ENCODE data around the gene FBXW11. TPM values are rescaled to one million over a fixed set of nuclear protein-coding genes. Genes with fewer than 3 reads are reported as not detected.
A peak's percentile ranks its signal among the peaks of the same experiment; 100 is the strongest.

The FBXW11 gene
- total RNA-seq, 1 donor from 2014 or later = 52.5 TPM

DNA sequence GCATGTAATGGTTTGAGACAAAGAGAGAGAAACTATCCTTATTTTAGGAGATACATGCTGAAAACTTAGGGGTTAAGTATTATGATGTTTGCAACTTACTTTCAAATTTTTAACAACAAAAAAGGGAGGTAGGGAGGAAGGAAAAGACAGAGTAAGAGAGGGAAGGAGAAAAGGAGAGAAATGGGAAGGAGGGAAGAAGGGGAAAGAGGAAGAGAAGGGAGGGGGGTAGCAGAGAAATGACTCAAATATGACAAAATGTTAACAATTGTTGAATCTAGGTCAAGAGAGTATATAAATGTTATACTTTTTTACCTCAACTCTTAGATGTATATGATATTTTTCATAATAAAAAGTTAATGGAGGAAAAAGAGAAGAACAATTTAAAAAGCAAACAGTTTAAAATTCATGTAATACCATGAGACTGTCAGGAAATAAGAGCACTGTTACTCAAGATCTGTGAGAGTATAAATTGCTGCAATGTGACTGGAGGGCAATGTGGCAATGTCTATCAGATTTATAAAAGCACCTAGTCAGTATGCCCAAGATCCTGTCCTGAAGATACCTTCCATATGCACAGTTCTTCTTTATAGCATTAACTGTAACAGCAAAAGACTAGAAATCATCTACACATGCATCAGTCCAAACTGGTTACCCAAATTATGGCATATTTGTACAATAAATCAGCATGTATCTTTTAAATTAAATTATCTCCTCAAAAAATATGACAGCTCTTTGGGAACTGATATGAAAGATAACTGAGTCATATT lies 16.3 kb downstream of the FBXW11 start:
- peaks cover 27% of the 10 kb centered on the region for H3K36me3 Mint-ChIP-seq
- H3K27ac Mint-ChIP-seq = peak overlapping the region; percentile 74
- no peaks in the 10 kb centered on the region for H3K9me3 Mint-ChIP-seq
- TF ChIP-seq, protein P1, sequence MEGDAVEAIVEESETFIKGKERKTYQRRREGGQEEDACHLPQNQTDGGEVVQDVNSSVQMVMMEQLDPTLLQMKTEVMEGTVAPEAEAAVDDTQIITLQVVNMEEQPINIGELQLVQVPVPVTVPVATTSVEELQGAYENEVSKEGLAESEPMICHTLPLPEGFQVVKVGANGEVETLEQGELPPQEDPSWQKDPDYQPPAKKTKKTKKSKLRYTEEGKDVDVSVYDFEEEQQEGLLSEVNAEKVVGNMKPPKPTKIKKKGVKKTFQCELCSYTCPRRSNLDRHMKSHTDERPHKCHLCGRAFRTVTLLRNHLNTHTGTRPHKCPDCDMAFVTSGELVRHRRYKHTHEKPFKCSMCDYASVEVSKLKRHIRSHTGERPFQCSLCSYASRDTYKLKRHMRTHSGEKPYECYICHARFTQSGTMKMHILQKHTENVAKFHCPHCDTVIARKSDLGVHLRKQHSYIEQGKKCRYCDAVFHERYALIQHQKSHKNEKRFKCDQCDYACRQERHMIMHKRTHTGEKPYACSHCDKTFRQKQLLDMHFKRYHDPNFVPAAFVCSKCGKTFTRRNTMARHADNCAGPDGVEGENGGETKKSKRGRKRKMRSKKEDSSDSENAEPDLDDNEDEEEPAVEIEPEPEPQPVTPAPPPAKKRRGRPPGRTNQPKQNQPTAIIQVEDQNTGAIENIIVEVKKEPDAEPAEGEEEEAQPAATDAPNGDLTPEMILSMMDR (conservative IDR thresholded peaks at IDR 0.05) = no peak
- no peak for DNase-seq (ENCODE audit: extremely low spot score, unreplicated experiment)
- H3K4me1 Mint-ChIP-seq (ENCODE audit: unreplicated experiment) = peaks cover 28% of the 10 kb centered on the region
- no peak overlapping the region for H3K4me3 Mint-ChIP-seq
- no peaks in the 10 kb centered on the region for H3K27me3 Mint-ChIP-seq

DNA sequence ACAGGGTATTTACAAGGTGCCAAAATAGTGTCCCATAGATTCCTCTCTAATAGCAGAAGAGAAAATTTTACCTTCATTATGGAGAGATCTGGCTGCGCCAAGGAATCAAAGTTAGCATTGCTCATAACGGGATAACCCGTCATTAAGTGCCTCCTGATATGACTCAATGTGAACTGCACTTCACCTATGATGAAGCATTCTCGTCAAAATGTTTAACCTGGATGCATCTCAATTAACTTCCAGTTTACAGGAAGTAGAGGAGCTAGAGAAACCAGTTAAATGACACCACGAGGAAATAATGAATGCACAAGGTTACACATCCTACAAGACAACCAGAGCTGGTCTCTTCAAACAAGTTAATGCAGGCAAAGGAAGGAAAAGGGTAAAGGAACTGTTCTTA lies 17.2 kb downstream of the FBXW11 start:
- Mint-ChIP-seq H3K27me3 (no peaks in the 10 kb centered on the region), H3K36me3 (peaks cover 24% of the 10 kb centered on the region), H3K4me3 (peak overlapping the region; percentile 40), H3K27ac (peak overlapping the region; percentile 74), H3K9me3 (no peaks in the 10 kb centered on the region), H3K4me1 (ENCODE audit: unreplicated experiment) (peaks cover 31% of the 10 kb centered on the region)
- DNase-seq (ENCODE audit: extremely low spot score, unreplicated experiment) = no peak
- TF ChIP-seq, protein P1 (conservative IDR thresholded peaks at IDR 0.05) = no peak

DNA sequence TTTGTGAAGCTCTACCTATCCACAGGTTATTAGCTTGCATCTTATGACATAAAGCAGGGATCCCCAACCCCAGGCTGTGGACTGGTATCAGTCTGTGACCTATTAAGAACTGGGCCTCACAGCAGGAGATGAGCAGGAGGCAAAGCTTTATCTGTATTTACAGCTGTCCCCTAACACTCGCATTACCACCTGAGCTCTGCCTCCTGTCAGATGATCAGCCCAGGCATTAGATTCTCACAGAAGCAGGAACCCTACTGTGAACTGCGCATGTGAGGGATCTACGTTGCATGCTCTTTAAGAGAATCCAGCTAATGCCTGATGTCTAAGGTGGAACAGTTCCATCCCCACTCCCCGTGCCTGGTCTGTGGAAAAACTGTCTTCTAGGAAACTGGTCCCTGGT lies 19.7 kb downstream of the FBXW11 start:
- peaks cover 27% of the 10 kb centered on the region for H3K4me1 Mint-ChIP-seq (ENCODE audit: unreplicated experiment)
- peaks cover 20% of the 10 kb centered on the region for H3K36me3 Mint-ChIP-seq
- no peak for DNase-seq (ENCODE audit: extremely low spot score, unreplicated experiment)
- H3K27ac Mint-ChIP-seq = no peak overlapping the region
- H3K9me3 Mint-ChIP-seq = no peaks in the 10 kb centered on the region
- H3K27me3 Mint-ChIP-seq = no peaks in the 10 kb centered on the region
- H3K4me3 Mint-ChIP-seq = no peak overlapping the region
- TF ChIP-seq, protein P1 (conservative IDR thresholded peaks at IDR 0.05) = no peak

DNA sequence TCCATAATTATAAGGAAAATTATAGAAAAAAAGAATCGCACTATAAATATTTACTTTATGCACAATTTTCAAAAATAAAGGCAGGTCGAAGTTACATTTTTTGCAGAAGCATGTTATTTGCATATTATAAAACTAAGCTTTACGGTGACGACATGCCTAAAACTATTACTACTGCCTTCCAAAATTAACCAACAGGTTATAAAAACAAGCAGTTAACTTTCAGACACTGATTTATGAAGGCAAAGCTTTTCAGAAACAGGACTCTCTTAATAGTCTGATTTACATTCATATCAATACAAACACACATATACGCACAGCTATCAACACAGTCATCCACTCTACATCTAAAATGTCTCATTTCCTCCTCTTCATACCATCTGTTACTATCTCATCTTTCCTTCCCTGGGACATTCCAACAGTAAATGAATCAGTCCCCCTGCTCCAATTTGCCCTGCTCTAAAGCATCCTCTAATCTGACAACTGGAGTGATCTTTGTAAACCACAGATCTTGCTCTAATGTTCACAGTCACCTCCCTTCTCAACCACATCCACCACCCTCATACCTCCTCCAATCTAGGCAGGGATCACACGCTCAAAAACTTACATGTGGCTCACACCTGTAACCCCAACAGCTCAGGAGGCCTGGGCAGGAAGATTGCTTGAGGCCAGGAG lies 21.6 kb downstream of the FBXW11 start:
- peaks cover 21% of the 10 kb centered on the region for H3K4me1 Mint-ChIP-seq (ENCODE audit: unreplicated experiment)
- TF ChIP-seq, protein P1 (conservative IDR thresholded peaks at IDR 0.05) = no peak

DNA sequence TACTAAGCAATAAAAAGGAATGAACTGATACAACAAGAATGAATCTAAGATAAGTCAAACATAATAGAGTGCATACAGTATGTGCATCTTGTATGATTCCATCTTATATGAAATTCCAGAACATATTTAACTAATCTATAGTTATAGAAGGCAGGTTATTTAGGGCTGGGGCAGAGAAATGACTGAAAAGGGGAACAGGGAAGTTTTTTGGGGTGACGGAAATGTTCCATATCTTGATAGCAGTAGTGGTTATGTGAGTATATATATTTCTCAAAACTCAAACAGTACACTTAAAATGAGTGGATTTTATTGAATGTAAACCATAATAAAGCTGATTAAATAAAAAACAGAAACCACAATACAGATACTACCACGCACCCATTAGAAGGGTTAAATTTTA lies 24.6 kb downstream of the FBXW11 start:
- no peaks in the 10 kb centered on the region for H3K27me3 Mint-ChIP-seq
- peaks cover 6% of the 10 kb centered on the region for H3K4me1 Mint-ChIP-seq (ENCODE audit: unreplicated experiment)
- no peak for DNase-seq (ENCODE audit: extremely low spot score, unreplicated experiment)
- TF ChIP-seq, protein P1 (conservative IDR thresholded peaks at IDR 0.05) = no peak
- H3K4me3 Mint-ChIP-seq = no peak overlapping the region
- peaks cover 18% of the 10 kb centered on the region for H3K36me3 Mint-ChIP-seq
- no peak overlapping the region for H3K27ac Mint-ChIP-seq
- no peaks in the 10 kb centered on the region for H3K9me3 Mint-ChIP-seq

More for the DNA sequence above, 21.6 kb downstream of the FBXW11 start:
- H3K27ac Mint-ChIP-seq = no peak overlapping the region
- no peaks in the 10 kb centered on the region for H3K27me3 Mint-ChIP-seq
- H3K9me3 Mint-ChIP-seq = no peaks in the 10 kb centered on the region
- no peak for DNase-seq (ENCODE audit: extremely low spot score, unreplicated experiment)
- H3K36me3 Mint-ChIP-seq = peaks cover 24% of the 10 kb centered on the region
- H3K4me3 Mint-ChIP-seq = no peak overlapping the region
